Measurements from ENCODE around the gene SYNE2.
"Not testable (repeated sequence)": the region's sequence is repeated elsewhere in the genome, so short reads cannot be mapped to it uniquely, and the experiment has no call there.

SYNE2 gene

DNA sequence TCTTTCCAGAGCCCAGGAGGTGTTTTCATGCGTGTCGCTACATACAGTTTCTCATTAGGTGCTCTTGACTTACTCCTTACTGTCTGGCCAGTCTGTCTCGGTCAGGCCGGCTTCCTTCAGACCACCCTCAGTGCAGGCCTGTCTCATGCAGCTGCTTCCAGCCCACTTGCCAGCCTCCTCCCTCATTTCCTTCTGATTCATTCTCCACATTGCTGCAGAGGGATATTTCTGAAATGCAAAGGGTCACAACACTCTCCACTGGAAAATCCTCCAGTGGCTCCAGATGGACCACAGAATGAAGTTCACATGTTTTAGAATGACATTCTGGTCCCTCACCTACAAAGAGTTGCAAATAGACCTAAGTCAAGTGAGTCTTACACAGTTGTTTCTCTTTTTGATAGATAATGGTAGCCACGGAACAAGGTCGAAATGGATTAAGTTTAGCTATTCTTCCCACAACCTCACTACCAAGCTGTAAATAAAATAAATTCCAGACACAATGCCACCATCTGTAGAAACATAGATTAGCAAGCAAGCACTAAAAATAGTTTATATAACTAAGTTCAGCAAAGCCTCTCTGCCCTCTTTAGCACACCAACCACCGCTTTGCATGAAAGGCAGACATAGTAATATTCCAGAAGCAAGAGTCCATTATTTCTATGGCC, 294.5 kb downstream of the SYNE2 start:
- H3K27ac ChIP-seq (ENCODE audit: low read depth, low read length) = no peak overlapping the region
- no peaks in the 10 kb centered on the region for H3K4me1 ChIP-seq (ENCODE audit: control insufficient read depth, insufficient read depth, low read length)
- H3K27me3 ChIP-seq (ENCODE audit: control insufficient read depth, insufficient read depth, low read length) = no peaks in the 10 kb centered on the region
- H3K4me3 ChIP-seq (ENCODE audit: low read length) = no peak overlapping the region
- H3K9ac ChIP-seq (ENCODE audit: low read length) = no peak overlapping the region
- H3K36me3 ChIP-seq (ENCODE audit: control insufficient read depth, insufficient read depth, low read length) = peaks cover 15% of the 10 kb centered on the region

DNA sequence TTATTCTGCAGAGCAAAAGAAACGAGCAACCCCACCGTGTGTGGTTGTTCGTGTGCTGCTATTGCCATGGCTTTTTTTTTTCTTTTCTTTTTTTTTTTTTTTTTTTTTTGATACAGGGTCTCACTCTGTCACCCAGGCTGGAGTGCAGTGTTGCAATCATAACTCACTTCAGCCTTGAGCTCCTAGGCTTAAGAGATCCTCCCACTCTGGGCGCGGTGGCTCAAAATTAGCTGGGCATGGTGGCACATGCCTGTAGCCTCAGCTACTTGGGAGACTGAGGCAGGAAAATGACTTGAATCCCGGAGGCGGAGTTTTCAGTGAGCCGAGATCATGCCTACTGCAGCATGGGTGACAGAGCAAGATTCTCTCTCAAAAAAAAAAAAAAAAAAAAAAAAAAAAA, 297.1 kb downstream of the SYNE2 start:
- H3K27me3 ChIP-seq (ENCODE audit: control insufficient read depth, insufficient read depth, low read length) = no peaks in the 10 kb centered on the region
- no peaks in the 10 kb centered on the region for H3K4me1 ChIP-seq (ENCODE audit: control insufficient read depth, insufficient read depth, low read length)
- H3K27ac ChIP-seq (ENCODE audit: low read depth, low read length) = no peak overlapping the region
- H3K4me3 ChIP-seq (ENCODE audit: low read length) = no peak overlapping the region
- H3K36me3 ChIP-seq (ENCODE audit: control insufficient read depth, insufficient read depth, low read length) = peaks cover 15% of the 10 kb centered on the region
- no peak overlapping the region for H3K9ac ChIP-seq (ENCODE audit: low read length)

DNA sequence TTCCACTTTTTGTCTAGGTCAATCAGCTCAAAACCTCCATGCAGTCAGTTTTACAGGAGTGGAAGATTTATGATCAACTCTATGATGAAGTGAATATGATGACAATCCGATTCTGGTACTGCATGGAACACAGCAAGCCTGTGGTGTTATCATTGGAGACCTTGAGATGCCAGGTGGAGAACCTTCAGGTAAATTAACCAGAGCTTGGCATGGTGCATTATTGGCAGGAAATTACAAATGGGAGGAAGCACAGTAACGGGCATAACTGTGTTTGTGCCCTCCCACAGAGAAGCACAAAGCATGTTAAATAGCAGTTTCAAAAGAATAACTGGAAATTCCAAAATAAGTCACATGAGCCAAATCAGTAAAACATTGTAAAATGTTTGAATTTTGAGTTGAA, 305.8 kb downstream of the SYNE2 start:
- Histone ChIP-seq H3K27me3 (ENCODE audit: control insufficient read depth, insufficient read depth, low read length) (no peaks in the 10 kb centered on the region), H3K4me3 (ENCODE audit: low read length) (no peak overlapping the region), H3K4me1 (ENCODE audit: control insufficient read depth, insufficient read depth, low read length) (no peaks in the 10 kb centered on the region), H3K27ac (ENCODE audit: low read depth, low read length) (no peak overlapping the region), H3K36me3 (ENCODE audit: control insufficient read depth, insufficient read depth, low read length) (peaks cover 7% of the 10 kb centered on the region), H3K9ac (ENCODE audit: low read length) (no peak overlapping the region)

DNA sequence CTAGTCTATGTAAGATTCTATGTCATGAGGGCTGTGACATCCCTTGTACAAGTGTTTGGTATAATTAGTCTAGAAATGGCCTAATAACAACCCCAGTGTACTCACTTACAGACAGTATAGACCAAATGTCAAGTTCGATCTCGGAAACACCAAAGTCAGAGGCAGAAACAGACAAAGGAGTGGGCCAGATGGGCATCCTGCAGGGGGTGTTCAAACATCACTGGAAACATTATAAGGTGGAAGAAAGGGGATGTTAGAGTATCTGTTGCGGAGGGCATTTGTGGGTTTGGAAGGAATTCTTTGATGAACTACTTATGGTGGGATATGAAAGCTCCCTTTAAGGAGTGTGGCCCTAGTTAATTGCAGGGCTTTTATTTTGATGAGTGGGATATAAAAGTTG, 306.8 kb downstream of the SYNE2 start:
- Histone ChIP-seq H3K4me1 (ENCODE audit: control insufficient read depth, insufficient read depth, low read length) (no peaks in the 10 kb centered on the region), H3K27ac (ENCODE audit: low read depth, low read length) (no peak overlapping the region), H3K4me3 (ENCODE audit: low read length) (no peak overlapping the region), H3K27me3 (ENCODE audit: control insufficient read depth, insufficient read depth, low read length) (no peaks in the 10 kb centered on the region), H3K36me3 (ENCODE audit: control insufficient read depth, insufficient read depth, low read length) (peaks cover 6% of the 10 kb centered on the region), H3K9ac (ENCODE audit: low read length) (no peak overlapping the region)

DNA sequence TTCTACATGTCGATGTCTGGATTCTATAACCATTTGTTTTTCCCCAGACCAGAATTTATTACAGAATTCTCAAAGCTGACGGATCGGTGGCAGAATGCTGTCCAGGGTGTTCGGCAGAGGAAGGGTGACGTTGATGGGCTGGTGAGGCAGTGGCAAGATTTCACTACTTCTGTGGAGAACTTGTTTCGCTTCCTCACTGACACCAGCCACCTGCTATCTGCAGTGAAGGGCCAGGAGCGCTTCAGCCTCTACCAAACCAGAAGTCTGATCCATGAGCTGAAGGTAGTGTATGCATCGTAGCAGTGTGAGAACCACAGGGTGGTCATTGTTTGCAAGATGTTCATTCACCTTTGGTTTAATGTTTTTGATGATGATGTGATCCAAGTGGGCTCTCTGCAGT, 317.4 kb downstream of the SYNE2 start:
- peaks cover 3% of the 10 kb centered on the region for H3K36me3 ChIP-seq (ENCODE audit: control insufficient read depth, insufficient read depth, low read length)
- H3K27me3 ChIP-seq (ENCODE audit: control insufficient read depth, insufficient read depth, low read length) = no peaks in the 10 kb centered on the region
- H3K4me3 ChIP-seq (ENCODE audit: low read length) = no peak overlapping the region
- H3K9ac ChIP-seq (ENCODE audit: low read length) = no peak overlapping the region
- H3K4me1 ChIP-seq (ENCODE audit: control insufficient read depth, insufficient read depth, low read length) = no peaks in the 10 kb centered on the region
- no peak overlapping the region for H3K27ac ChIP-seq (ENCODE audit: low read depth, low read length)

DNA sequence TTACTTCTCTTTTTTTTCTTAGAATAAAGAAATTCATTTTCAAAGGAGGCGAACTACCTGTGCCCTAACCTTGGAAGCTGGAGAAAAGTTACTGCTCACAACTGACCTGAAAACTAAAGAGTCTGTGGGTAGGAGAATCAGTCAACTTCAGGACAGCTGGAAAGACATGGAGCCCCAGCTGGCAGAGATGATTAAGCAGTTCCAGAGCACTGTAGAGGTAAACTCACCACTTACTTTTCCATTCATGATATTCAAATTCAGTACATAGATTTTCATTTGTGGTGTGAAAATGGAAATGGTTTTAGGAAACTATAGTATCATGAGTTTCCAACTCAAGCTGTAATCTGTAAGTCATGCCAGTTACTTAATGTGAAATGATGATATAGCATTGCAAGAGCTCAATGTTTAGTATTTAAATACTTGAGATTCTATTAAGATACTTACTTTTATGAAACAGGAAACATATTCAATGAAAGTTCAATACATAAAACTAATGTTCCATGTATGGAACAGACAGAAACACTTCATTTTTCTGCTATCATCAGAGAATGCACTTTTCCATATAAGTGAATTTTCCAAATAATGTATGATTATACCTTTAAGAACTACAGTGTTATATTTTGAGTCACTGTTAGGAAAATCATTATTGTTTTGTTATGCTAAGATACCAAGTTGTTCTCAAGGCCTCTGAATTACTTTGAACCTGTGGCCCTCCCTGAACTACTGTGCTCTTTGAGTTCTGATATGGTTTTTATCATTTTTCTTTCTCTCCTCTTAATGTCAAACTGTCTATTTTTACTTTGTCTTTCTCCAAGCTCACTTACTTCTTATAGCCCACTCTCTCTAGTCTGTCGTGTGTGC, 322.3 kb downstream of the SYNE2 start:
- Histone ChIP-seq H3K27me3 (ENCODE audit: control insufficient read depth, insufficient read depth, low read length) (no peaks in the 10 kb centered on the region), H3K27ac (ENCODE audit: low read depth, low read length) (no peak overlapping the region), H3K4me3 (ENCODE audit: low read length) (no peak overlapping the region), H3K9ac (ENCODE audit: low read length) (no peak overlapping the region), H3K36me3 (ENCODE audit: control insufficient read depth, insufficient read depth, low read length) (no peaks in the 10 kb centered on the region), H3K4me1 (ENCODE audit: control insufficient read depth, insufficient read depth, low read length) (no peaks in the 10 kb centered on the region)

DNA sequence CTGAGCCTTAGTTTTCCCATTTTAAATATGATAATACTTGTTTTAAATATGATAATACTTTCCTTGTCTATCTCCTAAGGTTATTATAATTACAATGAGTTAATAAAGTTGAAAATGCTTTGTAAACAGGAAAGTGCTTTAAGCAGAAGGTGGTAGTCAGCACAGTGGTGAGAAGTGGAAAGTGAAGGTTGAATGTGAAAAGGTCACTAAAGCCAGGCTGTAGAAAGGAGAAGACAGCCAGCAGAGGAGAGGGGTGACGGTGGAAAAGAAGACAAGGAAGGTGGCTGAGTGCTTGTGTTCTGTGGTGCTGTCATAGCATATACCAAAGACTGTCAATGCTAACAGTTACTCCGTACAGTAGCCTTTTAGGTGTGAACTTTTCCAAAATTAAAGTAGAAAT, 323.5 kb downstream of the SYNE2 start:
- Histone ChIP-seq H3K4me3 (ENCODE audit: low read length) (no peak overlapping the region), H3K27ac (ENCODE audit: low read depth, low read length) (no peak overlapping the region), H3K4me1 (ENCODE audit: control insufficient read depth, insufficient read depth, low read length) (no peaks in the 10 kb centered on the region), H3K27me3 (ENCODE audit: control insufficient read depth, insufficient read depth, low read length) (no peaks in the 10 kb centered on the region), H3K9ac (ENCODE audit: low read length) (no peak overlapping the region), H3K36me3 (ENCODE audit: control insufficient read depth, insufficient read depth, low read length) (no peaks in the 10 kb centered on the region)

DNA sequence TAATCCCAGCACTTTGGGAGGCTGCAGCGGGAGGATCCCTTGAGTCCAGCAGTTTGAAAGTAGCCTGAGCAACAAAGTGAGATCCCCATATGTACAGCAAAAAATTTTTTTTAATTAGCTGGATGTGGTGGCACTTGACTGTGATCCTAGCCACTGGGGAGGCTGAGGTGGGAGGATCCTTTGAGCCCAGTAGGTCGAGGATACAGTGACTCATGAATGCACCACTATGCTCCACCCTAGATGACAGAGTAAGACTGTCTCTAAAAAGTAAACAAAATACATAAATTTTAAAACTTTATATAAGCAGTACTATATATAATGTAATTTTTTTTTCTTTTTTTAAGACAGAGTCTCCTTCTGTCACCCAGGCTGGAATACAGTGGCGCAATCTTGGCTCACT, 326.0 kb downstream of the SYNE2 start:
- Histone ChIP-seq H3K27ac (ENCODE audit: low read depth, low read length) (no peak overlapping the region), H3K36me3 (ENCODE audit: control insufficient read depth, insufficient read depth, low read length) (no peaks in the 10 kb centered on the region), H3K27me3 (ENCODE audit: control insufficient read depth, insufficient read depth, low read length) (no peaks in the 10 kb centered on the region), H3K9ac (ENCODE audit: low read length) (no peak overlapping the region), H3K4me3 (ENCODE audit: low read length) (no peak overlapping the region), H3K4me1 (ENCODE audit: control insufficient read depth, insufficient read depth, low read length) (no peaks in the 10 kb centered on the region)

DNA sequence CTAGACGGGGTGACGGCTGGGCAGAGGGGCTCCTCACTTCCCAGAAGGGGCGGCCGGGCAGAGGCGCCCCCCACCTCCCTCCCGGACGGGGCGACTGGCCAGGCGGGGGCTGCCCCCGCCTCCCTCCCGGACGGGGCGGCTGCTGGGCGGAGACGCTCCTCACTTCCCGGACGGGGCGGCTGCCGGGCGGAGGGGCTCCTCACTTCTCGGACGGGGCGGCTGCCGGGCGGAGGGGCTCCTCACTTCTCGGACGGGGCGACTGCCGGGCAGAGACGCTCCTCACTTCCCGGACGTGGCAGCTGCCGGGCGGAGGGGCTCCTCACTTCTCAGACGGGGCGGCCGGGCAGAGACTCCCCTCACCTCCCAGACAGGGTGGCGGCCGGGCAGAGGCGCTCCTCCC, 330.1 kb downstream of the SYNE2 start:
- H3K9ac ChIP-seq (ENCODE audit: low read length); H3K36me3 ChIP-seq (ENCODE audit: control insufficient read depth, insufficient read depth, low read length); H3K4me1 ChIP-seq (ENCODE audit: control insufficient read depth, insufficient read depth, low read length); H3K27me3 ChIP-seq (ENCODE audit: control insufficient read depth, insufficient read depth, low read length); H3K27ac ChIP-seq (ENCODE audit: low read depth, low read length); H3K4me3 ChIP-seq (ENCODE audit: low read length): not testable (repeated sequence)

DNA sequence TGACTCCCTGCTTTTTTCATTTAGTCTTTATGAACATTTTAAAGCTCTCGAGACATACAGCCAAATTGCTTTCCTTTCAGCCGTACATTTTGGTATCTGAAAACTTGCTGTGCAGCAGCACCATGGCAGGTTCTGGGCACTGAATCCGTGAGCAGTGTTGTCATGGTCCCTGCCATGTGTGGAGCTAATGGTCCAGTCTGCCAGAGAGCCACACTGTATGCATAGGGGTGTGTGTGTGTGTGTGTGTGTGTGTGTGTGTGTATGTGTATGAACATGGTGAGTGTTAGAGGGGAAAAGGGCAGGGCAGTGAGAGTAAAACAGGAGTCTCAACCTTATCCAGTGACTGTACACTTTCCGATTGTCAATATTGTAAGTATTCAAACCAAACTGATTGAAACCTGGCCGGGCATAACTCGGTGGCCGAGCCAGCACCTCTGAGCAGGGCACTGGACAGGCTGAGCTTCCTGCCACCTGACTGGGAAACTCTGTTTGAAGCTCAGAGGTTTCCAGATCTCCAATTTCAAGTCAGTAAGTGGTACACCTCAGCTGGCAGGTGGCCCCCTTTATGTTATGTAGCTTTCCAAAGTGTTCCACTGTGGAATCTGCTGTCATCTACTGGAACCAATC, 331.4 kb downstream of the SYNE2 start:
- no peak overlapping the region for H3K4me3 ChIP-seq (ENCODE audit: low read length)
- no peaks in the 10 kb centered on the region for H3K27me3 ChIP-seq (ENCODE audit: control insufficient read depth, insufficient read depth, low read length)
- no peak overlapping the region for H3K27ac ChIP-seq (ENCODE audit: low read depth, low read length)
- H3K4me1 ChIP-seq (ENCODE audit: control insufficient read depth, insufficient read depth, low read length) = no peaks in the 10 kb centered on the region
- H3K9ac ChIP-seq (ENCODE audit: low read length) = no peak overlapping the region
- H3K36me3 ChIP-seq (ENCODE audit: control insufficient read depth, insufficient read depth, low read length) = peaks cover 5% of the 10 kb centered on the region

DNA sequence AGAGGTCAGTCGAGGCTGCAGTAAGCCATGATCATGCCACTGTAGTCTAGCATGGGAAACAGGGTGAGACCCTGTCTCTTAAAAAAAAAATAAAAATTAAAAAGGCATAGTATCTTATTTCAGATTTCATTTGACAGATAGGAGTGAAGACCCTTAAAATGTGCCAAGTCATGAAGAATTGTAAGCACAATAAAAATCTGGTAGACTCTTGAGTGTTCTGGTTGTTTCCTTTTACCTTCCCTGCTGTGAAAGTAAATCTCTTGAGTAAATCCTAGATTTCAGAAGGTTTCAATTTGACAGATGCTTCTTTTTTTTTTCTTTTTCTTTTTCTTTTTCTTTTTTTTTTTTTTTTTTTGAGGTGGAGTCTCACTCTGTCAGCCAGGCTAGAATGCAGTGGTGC, 332.4 kb downstream of the SYNE2 start:
- no peak overlapping the region for H3K9ac ChIP-seq (ENCODE audit: low read length)
- H3K27ac ChIP-seq (ENCODE audit: low read depth, low read length) = no peak overlapping the region
- H3K4me3 ChIP-seq (ENCODE audit: low read length) = no peak overlapping the region
- no peaks in the 10 kb centered on the region for H3K4me1 ChIP-seq (ENCODE audit: control insufficient read depth, insufficient read depth, low read length)
- H3K36me3 ChIP-seq (ENCODE audit: control insufficient read depth, insufficient read depth, low read length) = peaks cover 5% of the 10 kb centered on the region
- H3K27me3 ChIP-seq (ENCODE audit: control insufficient read depth, insufficient read depth, low read length) = no peaks in the 10 kb centered on the region

DNA sequence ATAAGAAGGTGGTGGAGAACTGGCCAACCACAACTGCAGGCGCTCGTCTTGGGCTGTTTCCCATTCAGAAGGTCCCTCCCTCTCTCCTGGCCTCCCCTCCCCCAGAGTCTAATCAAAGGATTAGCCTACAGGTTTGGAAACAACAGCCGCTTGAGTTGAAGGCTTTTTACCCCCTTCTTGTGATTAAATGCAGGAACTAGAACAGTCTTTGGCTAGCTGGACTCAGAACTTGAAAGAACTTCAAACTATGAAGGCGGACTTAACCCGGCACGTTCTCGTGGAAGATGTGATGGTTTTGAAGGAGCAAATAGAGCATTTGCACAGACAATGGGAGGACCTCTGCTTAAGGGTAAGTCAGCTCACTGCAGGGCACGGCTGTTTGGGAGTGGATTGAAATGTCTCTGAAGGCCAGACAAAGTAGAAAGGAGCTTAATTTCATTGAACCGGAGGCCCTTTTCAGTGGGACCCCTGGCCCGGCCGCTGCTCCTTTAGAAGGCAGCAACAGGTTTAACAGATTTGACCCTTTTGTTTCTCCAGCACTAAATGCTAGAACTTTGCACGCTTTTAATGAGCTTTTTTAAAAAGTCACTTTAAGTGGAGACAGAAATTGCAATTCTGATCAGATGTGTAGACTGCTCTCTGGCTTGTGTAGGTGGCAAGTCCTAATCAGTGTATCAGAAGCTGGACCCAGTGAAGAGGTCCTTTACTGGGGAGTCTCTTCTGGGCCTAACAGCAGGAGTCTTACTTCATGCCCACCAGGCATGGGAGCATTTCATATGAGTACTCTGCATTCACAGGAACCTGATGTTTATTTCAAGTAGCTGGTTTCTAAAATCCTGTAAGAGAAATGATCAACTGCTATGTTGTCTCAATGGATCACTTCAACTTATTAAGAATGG, 333.7 kb downstream of the SYNE2 start:
- Histone ChIP-seq H3K27me3 (ENCODE audit: control insufficient read depth, insufficient read depth, low read length) (no peaks in the 10 kb centered on the region), H3K4me3 (ENCODE audit: low read length) (no peak overlapping the region), H3K27ac (ENCODE audit: low read depth, low read length) (no peak overlapping the region), H3K9ac (ENCODE audit: low read length) (no peak overlapping the region), H3K36me3 (ENCODE audit: control insufficient read depth, insufficient read depth, low read length) (peaks cover 9% of the 10 kb centered on the region), H3K4me1 (ENCODE audit: control insufficient read depth, insufficient read depth, low read length) (no peaks in the 10 kb centered on the region)
